WERI-Rb-1 (cell line): ENCODE data around the gene CDCP1.

Experiments
- DNase-seq: peaks from one replicate; pipeline ENCODE4 v3.0.0-alpha.2; 2020
- H3K27ac ChIP-seq: fragments of 250-450 bp; sonication (Bioruptor Pico); 2 replicates; pipeline ENCODE4 v1.5.1; 2020; ENCODE audit warnings: mild to moderate bottlenecking, moderate library complexity
- H3K27me3 ChIP-seq: fragments of 250-450 bp; sonication (Bioruptor Pico); 2 replicates; pipeline ENCODE4 v1.5.1; 2021; ENCODE audit warnings: mild to moderate bottlenecking, low read depth, moderate library complexity; ENCODE audit not compliant: insufficient read depth, severe bottlenecking
- H3K36me3 ChIP-seq: fragments of 250-450 bp; sonication (Bioruptor Pico); 2 replicates; pipeline ENCODE4 v1.5.1; 2020; ENCODE audit warnings: mild to moderate bottlenecking, moderate library complexity
- H3K4me3 ChIP-seq: 2 replicates; pipeline ENCODE4 v1.5.1; 2011; ENCODE audit warnings: low read depth, mild to moderate bottlenecking, control low read depth, low read length
- H3K9me3 ChIP-seq: fragments of 250-450 bp; sonication (Bioruptor Pico); 2 replicates; pipeline ENCODE4 v1.5.1; 2021; ENCODE audit warnings: mild to moderate bottlenecking, moderate library complexity; ENCODE audit not compliant: severe bottlenecking
- CTCF ChIP-seq: IDR thresholded peaks from 2 replicates; pipeline ENCODE4 v1.5.1; 2011; ENCODE audit warnings: low read depth, mild to moderate bottlenecking, control low read depth, inconsistent platforms, low read length

CDCP1 gene

DNA sequence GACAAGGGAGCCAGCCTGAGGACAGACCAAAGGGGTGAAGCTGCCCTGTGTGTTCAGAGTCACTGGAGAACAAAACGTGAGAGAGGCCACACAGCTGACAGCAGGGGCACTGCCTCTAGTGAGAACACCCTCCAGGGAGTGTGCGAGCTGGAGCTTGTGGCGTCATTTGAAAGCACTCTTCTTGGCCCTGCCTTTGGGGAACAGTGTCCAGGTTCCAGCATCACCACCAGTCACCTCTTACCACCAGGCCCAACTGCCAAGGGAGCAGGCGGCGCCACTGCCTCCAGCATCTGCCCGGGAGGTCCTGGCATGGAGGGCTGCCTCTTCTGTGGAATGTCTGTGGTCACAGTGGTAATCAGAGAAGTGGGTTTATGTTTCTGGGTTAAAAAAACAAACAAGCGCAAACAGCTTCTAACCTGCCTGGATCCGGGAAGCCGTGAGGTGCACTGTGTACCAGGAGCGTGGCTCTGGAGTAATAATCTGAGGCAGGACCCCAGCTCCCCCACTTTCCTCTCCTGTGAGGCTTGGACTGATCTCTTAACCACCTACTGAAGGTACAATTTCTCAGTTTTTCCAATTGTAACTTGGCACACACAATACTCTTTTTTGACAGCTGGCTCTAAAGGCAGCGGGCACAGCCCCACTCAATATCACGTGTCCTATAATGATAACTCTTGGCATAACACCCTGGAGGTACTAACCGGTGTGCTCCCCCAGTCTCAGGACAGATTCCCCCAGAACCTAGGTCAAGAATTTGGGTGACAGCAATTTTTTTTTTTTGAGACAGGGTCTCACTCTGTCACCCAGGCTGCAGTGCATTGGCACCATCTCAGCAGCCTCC, 32.2 kb upstream of the CDCP1 start:
- Histone ChIP-seq H3K36me3 (no peaks in the 10 kb centered on the region), H3K9me3 (no peaks in the 10 kb centered on the region), H3K27me3 (no peaks in the 10 kb centered on the region), H3K4me3 (no peak overlapping the region), H3K27ac (no peak overlapping the region)
- TF ChIP-seq CTCF = no peak
- DNase-seq = no peak

DNA sequence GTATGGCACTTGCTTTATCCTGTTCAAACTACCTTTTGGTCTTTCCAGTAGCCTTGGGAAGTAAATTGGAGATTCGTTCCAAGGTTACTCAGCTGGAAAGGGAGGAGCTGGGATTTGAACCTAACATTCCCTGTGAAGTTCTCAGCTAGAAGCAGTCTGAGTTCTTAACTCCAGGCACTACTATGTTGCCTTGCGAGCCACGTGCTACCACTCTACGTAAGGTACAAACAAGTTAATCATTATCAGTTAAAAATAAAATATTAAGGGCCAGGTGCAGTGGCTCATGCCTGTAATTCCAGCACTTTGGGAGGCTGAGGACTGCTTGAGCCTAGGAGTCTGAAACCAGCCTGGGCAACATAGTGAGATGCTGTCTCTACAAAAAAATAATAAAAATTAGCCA, 30.7 kb upstream of the CDCP1 start:
- no peak for DNase-seq
- Histone ChIP-seq H3K36me3 (no peaks in the 10 kb centered on the region), H3K27ac (no peak overlapping the region), H3K4me3 (no peak overlapping the region), H3K9me3 (no peaks in the 10 kb centered on the region), H3K27me3 (no peaks in the 10 kb centered on the region)
- TF ChIP-seq CTCF = no peak

- no peak for DNase-seq
- no peak for TF ChIP-seq CTCF
- Histone ChIP-seq H3K4me3 (no peak overlapping the region), H3K27me3 (no peaks in the 10 kb centered on the region), H3K36me3 (no peaks in the 10 kb centered on the region), H3K27ac (no peak overlapping the region), H3K9me3 (no peaks in the 10 kb centered on the region)
Observed at GRCh38 chr3:45174234-45174633, 28.1 kb upstream of the CDCP1 start.

DNA sequence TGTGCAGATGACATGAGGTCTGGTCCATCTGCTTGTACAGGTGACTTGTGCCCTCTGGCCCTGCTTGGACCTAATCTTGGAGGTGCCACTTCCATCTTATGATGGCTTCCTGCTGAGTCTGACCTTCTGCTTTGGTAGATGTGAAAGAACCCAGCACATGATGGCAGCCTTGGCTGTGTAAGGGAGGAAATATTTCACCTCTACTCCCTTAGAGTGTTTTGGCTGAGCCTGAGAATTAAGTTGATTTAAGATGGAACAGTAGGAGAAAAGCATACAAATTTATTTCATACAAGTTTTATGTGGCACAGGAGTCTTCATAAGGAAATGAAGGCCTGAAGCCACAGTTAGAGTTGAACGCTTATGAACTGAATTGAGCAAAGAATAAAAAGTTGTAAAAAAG, 27.6 kb upstream of the CDCP1 start:
- no peak for TF ChIP-seq CTCF
- Histone ChIP-seq H3K27me3 (no peaks in the 10 kb centered on the region), H3K4me3 (no peak overlapping the region), H3K27ac (no peak overlapping the region), H3K9me3 (no peaks in the 10 kb centered on the region), H3K36me3 (no peaks in the 10 kb centered on the region)
- DNase-seq = no peak

- no peak for TF ChIP-seq CTCF
Observed at GRCh38 chr3:45171283-45171682, 25.1 kb upstream of the CDCP1 start.

DNA sequence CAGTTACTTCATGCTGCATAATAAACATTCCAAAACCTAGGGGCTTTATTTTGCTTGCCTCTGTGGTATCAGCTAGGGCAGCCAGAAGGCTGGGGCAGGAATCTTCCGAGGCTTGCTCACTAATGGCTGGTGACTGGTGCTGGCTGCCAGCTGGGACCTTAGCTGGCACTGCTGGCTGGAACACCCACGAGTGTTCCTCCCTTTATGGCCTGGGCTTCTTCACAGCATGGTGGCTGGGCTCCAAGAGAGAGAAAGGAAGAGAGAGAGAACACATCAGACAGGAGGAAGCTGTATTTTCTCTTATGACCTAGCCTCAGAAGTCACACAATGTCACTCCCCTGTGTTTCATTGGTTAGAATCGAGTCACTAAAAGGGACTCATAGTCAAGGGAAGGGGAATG, 23.9 kb upstream of the CDCP1 start:
- no peak for TF ChIP-seq CTCF
- DNase-seq = no peak
- Histone ChIP-seq H3K27me3 (no peaks in the 10 kb centered on the region), H3K36me3 (no peaks in the 10 kb centered on the region), H3K9me3 (no peaks in the 10 kb centered on the region), H3K27ac (no peak overlapping the region), H3K4me3 (no peak overlapping the region)

More at GRCh38 chr3:45171283-45171682, 25.1 kb upstream of the CDCP1 start:
- DNase-seq = no peak
- H3K9me3 ChIP-seq = no peaks in the 10 kb centered on the region
- H3K4me3 ChIP-seq = no peak overlapping the region
- no peaks in the 10 kb centered on the region for H3K36me3 ChIP-seq
- H3K27me3 ChIP-seq = no peaks in the 10 kb centered on the region
- no peak overlapping the region for H3K27ac ChIP-seq
